Right lobe of liver (tissue), 4 donors: ENCODE measurements around the gene LDLRAD3.

Experiments
- POLR2A ChIP-seq: fragments of 450-650 bp; IDR thresholded peaks from one replicate; pipeline ENCODE4 v1.6.1; 2017; ENCODE audit warnings: antibody characterized with exemption, mild to moderate bottlenecking
- TF ChIP-seq, protein P1 (sequence below), 4 donors: fragments of 200-600 bp in 3 of 4; fragments of 450-650 bp in 1 of 4; IDR thresholded peaks; one replicate each; pipeline versions ENCODE4 v1.5.1 to v1.8.0; 2016 to 2022; ENCODE audit warnings: antibody characterized with exemption in 4 of 4, mild to moderate bottlenecking in 2 of 4
- donor health status: DM: no; HTN: no; CAD: no.
- donor health status: DM: no; HTN: no; CAD: no.
- donor health status: DM: no; HTN: yes; CAD: no.

DNA sequence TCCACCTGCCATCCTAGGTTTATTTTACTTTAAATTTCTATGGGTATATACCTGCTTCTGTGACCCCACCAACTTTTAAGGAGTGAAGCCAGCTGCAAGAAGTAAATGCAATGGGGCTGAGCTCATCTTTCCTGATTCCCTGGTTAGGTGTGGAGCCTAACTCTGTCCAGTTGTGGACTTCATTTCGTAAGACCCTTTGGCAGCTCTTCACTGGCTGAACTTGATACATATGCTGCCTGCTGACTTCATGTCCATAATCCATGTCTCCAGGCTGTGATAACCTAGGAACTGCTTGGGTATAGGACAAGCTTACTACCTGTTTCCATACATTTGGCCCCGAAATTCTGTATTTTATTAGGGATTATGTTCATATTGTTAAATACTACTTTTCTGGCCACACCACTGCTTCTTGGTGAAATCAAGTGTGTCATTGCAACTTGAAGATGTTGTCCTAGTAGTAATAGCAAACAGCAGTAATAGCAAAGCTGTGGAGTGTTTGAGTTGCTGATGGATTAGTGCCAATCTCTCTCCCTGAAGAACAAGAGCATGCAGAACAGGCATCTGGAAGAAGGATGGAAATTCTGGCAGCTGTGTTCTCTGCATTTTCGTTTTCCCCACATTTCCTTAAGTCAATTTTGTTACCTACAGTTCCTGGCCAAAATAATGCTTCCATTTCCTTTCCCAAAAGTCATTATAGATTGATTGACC lies 31.2 kb downstream of the LDLRAD3 start:
- TF ChIP-seq, protein P1, sequence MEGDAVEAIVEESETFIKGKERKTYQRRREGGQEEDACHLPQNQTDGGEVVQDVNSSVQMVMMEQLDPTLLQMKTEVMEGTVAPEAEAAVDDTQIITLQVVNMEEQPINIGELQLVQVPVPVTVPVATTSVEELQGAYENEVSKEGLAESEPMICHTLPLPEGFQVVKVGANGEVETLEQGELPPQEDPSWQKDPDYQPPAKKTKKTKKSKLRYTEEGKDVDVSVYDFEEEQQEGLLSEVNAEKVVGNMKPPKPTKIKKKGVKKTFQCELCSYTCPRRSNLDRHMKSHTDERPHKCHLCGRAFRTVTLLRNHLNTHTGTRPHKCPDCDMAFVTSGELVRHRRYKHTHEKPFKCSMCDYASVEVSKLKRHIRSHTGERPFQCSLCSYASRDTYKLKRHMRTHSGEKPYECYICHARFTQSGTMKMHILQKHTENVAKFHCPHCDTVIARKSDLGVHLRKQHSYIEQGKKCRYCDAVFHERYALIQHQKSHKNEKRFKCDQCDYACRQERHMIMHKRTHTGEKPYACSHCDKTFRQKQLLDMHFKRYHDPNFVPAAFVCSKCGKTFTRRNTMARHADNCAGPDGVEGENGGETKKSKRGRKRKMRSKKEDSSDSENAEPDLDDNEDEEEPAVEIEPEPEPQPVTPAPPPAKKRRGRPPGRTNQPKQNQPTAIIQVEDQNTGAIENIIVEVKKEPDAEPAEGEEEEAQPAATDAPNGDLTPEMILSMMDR (IDR thresholded peaks at IDR 0.05): no peak
- no peak for TF ChIP-seq POLR2A
